HL-60/S4 (cell line): ENCODE results near the gene IGFLR1.

ENCODE experiments used
- in situ Hi-C: fragments of 300-500 bp; cut with MboI; formaldehyde crosslinking; loops from 2 replicates; pipeline ENCODE4 v1.14.3; 2022; ENCODE audit warnings: low sequenced_read_pairs

The IGFLR1 gene

GRCh38 chr19:35742121-35742724 is at the start of gene IGFLR1:
Gene IGFLR1, minus strand, starts transcription at chr19:35742452. Its CDS starts 1,272 bp downstream, at chr19:35741180.
- in situ Hi-C loops, result no loop called here

- in situ Hi-C loops, result no loop called here
Measured at GRCh38 chr19:35791814-35792279, 49.6 kb upstream of the IGFLR1 start.

- in situ Hi-C loops, result no loop called here
Measured at GRCh38 chr19:35790981-35791813, 48.9 kb upstream of the IGFLR1 start.

GRCh38 chr19:35789978-35790944 is 48.0 kb upstream of the IGFLR1 start:
- in situ Hi-C loops, result no loop called here

GRCh38 chr19:35789195-35789977 is 47.1 kb upstream of the IGFLR1 start:
- in situ Hi-C loops, result no loop called here

- in situ Hi-C loops, result no loop called here
Measured at GRCh38 chr19:35788205-35788960, 46.1 kb upstream of the IGFLR1 start.

- in situ Hi-C loops, result no loop called here
Measured at GRCh38 chr19:35787227-35787799, 45.1 kb upstream of the IGFLR1 start.

GRCh38 chr19:35786299-35787160 is 44.3 kb upstream of the IGFLR1 start:
- in situ Hi-C loops, result no loop called here

- in situ Hi-C loops, result no loop called here
Measured at GRCh38 chr19:35785339-35785627, 43.0 kb upstream of the IGFLR1 start.

- in situ Hi-C loops, result no loop called here
Measured at GRCh38 chr19:35784503-35785338, 42.5 kb upstream of the IGFLR1 start.

GRCh38 chr19:35783469-35784434 is 41.5 kb upstream of the IGFLR1 start:
- in situ Hi-C loops, result no loop called here

- in situ Hi-C loops, result no loop called here
Measured at GRCh38 chr19:35782589-35782988, 40.3 kb upstream of the IGFLR1 start.

- in situ Hi-C loops, result no loop called here
Measured at GRCh38 chr19:35781650-35782049, 39.4 kb upstream of the IGFLR1 start.

- in situ Hi-C loops, result no loop called here
Measured at GRCh38 chr19:35780717-35781116, 38.5 kb upstream of the IGFLR1 start.

GRCh38 chr19:35780058-35780457 is 37.8 kb upstream of the IGFLR1 start:
- in situ Hi-C loops, result no loop called here

- in situ Hi-C loops, result no loop called here
Measured at GRCh38 chr19:35779033-35779432, 36.8 kb upstream of the IGFLR1 start.

- in situ Hi-C loops, result no loop called here
Measured at GRCh38 chr19:35777961-35778360, 35.7 kb upstream of the IGFLR1 start.
